ENCODE results near the gene MTHFD2L.

- TF ChIP-seq, protein P1, sequence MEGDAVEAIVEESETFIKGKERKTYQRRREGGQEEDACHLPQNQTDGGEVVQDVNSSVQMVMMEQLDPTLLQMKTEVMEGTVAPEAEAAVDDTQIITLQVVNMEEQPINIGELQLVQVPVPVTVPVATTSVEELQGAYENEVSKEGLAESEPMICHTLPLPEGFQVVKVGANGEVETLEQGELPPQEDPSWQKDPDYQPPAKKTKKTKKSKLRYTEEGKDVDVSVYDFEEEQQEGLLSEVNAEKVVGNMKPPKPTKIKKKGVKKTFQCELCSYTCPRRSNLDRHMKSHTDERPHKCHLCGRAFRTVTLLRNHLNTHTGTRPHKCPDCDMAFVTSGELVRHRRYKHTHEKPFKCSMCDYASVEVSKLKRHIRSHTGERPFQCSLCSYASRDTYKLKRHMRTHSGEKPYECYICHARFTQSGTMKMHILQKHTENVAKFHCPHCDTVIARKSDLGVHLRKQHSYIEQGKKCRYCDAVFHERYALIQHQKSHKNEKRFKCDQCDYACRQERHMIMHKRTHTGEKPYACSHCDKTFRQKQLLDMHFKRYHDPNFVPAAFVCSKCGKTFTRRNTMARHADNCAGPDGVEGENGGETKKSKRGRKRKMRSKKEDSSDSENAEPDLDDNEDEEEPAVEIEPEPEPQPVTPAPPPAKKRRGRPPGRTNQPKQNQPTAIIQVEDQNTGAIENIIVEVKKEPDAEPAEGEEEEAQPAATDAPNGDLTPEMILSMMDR (IDR thresholded peaks at IDR 0.05): no peak
- TF ChIP-seq POLR2A (IDR thresholded peaks at IDR 0.05): no peak
Measured at GRCh38 chr4:74252933-74253332, 95.0 kb downstream of the MTHFD2L start.

Data from testis (tissue), 2 donors.